KBM-7 (cell line): ENCODE measurements around the gene NIPAL3.

Experiments
- DNase-seq: peaks from one replicate; pipeline ENCODE4 v3.0.0-alpha.2; 2015
- in situ Hi-C: fragments of 300-500 bp; cut with MboI; formaldehyde crosslinking; loops from 2 replicates; pipeline ENCODE4 v1.14.3; 2020; ENCODE audit warnings: low sequenced_read_pairs, low pct_unique_long_range_greater_than_20kb, mixed read lengths

NIPAL3 gene

DNA sequence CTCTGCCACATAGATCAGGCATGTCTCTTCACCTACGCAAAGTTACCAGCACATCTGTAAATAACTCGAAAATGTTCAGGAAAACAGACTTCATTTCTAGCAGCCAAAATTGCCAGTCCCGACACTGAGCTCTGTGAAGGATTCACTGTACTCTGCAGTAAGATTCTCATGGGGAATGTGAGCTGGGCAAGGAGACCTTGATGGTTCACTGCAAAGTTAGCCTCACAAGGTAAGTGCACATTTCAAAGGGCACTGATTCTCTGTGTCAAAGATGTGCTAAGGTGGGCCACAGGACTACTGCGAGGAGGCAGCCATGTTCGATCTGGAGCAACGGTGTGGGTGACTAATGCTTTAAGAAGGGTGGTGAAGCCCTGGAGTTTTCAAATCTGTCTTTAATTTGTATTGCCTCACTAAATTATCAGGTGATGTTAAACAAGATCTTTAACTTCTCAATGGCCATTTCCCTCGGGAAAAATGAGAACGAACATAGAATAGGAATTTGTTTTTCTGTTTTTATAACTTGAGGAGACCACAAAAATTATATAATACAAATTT is 27.2 kb upstream of the NIPAL3 start:
- in situ Hi-C loops: loop anchor here (10.0 kb wide), 1 partner anchor 184 kb away; no protein-coding TSS in a partner anchor
- DNase-seq: no peak

DNA sequence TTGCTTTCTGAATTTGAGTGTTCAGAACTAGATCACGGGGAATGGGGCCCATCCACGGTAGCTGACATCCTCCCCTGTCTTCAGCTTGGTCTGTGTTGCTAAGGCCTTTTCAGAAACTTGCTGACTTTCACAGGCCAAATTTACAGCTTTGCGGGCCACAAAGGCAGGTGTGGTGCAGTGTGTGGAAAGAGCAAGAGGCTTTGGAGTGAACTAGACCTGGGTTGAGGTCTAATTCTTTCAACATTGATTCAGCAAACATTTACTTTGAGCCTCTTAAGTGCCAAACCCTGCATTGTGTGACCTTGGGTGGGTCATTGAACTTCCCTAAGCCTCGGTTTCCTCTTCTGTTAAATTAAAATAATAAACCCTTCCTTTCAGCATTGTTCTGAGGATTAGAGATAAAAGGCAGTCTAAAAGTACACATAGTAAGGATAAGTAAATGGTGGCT is 26.3 kb upstream of the NIPAL3 start:
- in situ Hi-C loops: loop anchor here (10.0 kb wide), 1 partner anchor 184 kb away; no protein-coding TSS in a partner anchor
- DNase-seq: no peak

DNA sequence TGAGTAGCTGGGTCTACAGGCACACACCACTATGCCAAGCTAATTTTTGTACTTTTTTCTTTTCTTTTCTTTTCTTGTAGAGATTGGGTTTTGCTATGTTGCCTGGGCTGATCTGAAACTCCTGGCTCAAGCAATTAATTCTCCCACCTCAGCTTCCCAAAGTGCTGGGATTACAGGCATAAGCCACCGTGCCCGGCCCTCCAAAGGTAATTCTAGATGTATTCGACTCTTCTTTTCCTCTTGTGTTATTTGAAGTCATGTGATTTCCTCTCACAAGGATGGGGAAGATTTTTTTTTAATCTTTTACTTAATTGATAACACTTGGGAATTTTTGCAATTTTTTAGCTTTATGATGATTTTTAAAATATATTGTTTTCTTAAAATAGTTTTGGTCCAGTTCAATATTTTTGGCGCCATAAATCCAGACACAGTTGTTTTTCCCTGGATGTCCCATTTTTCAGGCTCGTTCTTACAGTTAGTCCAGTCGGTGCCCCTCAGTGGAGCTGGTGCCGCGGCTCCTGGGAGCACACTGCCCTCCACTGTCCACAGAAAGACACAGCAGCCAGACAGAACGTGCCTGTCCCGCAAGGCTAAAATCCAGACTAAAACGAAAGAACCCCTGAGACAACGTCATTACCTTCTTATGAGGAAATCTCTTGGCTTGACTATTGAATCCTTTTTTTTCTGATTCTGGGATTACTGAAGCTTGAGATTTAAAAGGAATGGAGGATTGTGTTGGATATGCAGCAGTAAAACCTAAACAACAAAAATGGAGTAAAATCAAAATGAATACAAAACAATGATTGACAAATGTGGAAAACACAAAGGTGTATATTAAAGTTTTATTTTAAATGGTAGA is 24.4 kb upstream of the NIPAL3 start:
- in situ Hi-C loops: no loop called here
- peak; percentile 75 for DNase-seq

DNA sequence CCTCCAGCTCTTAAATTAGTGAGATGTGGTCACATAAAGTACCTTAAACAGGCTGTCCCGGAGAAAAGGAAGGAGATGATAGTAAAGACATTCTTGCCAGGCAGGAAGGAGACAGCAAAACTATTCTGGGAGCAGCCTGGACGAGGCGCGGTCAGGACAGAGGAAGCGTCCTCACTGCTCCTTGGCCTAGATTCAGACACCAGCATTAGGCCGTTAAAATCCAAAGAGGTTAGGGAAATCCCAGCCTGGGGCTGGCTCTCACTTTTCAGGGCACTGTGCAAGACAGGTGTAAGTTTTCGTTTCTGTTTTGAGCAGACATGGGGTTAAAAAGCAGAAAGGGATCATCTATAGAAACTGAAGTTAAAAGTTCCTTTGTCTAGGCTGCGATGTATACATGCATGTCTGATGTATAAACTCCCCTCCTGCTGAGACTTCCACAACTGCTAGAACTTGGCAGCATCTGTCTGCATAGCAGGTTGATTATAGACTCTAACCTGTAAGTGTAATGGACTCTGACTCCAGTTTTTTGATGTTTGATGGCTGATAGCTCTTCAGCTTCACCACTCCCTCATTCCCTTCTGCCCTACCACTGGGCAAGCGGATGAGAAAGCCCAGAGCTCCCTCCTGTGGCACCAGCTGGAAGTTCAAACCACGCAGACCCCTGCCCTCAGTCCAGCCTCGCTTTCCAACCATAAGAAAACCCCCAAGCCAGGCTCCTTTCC is 23.6 kb upstream of the NIPAL3 start:
- peak; percentile 72 for DNase-seq
- in situ Hi-C loops: no loop called here

DNA sequence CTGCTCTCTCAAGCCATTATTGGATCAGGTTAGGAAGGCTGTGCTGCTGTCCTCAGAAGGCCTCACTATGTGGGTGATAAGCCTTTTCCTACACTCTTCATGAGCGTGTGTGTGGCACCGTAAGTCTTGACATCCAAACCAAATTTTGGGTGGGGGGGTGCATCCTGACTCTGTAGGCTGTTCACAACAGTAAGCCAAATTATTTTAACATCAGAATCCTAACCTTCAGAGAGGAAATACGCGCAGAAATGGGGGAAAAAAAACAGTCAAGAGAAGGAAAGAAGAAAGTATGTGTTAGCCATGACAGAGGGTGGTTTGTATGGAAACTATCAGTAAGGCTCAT is 23.0 kb upstream of the NIPAL3 start:
- no peak for DNase-seq
- in situ Hi-C loops: no loop called here

DNA sequence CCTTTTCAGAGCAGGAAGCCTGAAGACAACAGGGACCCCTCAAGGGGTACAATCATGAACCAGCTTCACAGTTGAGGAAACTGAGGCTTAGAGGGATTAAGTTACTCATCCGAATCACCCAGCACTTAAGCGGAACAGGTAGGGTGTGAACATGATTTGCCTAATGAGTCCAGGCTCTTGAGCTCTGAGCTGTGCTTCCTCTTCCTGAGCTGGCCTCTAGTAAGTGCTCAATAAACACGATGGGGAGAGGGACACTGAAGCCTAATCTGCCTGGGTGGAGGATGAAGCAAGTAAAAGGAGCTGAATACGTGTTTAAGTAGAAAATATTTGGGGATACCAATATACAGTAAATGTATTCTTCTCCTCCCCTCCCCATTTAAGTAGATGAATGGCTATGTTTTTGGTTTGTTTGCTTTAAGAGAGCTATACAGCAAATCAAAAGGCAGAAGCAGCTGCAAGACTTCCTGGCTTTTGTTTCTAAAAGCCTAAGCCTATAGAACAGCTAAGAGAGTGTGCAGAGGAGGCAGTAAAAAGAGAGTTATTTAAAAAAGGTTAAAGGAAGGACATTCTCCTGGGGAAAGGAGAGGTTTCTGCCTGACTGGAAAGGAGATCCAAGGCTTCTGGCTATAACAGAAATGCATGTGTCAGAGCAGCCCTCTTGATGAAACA is 22.5 kb upstream of the NIPAL3 start:
- in situ Hi-C loops: no loop called here
- no peak for DNase-seq

DNA sequence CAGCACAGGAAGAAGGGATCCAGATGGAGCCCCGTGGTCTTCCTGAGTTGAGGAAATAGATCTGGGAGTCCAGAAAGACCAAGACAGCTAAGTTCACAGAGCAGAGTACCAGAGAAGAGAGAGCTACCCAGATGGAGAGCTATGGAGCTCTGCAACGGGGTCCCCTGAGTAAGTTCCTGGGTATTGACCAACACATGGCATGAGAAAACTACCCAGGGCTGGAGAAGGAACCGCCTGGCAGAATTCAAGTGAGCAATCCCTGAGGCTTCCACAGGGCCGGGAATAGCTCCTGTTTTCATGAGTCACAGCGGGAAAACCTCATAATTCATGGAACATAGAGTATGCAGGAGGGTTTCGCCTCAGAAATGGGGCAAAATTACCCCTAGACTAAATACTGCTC is 21.7 kb upstream of the NIPAL3 start:
- no peak for DNase-seq
- in situ Hi-C loops: no loop called here

DNA sequence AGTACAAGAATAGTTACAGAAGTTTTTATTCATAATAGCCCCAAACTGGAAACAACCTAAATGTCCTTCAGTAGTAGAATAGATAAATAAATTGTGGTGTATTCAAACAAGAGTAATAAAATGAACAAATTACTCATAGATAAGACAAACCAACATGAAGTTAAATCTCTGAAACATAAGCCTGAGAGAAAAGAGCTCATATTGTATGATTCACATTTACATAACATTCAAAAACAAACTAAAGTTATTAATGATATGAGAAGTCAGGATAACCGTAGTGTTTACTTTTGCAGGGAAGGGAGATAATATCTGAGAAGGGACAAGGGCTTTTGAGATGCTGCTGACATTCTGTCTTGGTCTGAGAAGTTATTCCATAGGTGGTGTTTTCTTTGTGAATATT is 15.5 kb upstream of the NIPAL3 start:
- no peak for DNase-seq
- in situ Hi-C loops: no loop called here

DNA sequence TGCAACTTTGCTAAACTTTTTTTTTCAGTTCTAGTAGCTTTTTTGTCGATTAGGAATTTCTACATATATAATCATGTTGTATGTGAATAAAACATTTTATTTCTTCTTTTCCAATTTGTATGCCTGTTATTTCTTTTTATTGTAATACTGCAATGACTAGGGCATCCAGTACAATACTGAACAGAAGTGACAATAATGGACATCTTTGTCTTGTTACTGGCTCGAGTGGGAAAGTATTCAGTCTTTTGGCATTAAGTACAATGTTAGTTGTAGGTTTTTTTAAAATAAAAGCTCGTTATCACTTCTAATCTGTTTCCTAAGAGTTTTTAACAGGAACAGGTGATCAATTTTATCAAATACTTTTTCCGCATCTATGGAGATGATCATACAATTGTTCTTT is 11.8 kb upstream of the NIPAL3 start:
- in situ Hi-C loops: no loop called here
- no peak for DNase-seq

DNA sequence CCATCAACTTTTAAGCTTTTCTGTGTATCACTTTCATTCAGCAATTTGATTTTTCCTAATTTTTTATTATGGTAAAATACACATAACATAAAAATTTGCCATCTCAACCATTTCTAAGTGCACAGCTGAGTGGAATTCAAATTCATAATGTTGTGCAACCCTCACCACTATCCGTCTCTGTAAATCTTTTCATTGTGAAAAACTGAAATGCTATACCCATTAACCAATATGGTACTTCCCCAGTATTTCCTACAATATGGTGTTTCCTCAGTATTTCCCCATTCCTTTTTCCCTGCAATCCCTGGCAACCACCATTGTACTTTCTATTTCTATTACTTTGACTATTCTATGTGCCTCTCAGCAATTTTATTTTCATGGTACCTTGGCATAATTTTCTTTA is 8.8 kb upstream of the NIPAL3 start:
- in situ Hi-C loops: no loop called here
- DNase-seq: no peak

DNA sequence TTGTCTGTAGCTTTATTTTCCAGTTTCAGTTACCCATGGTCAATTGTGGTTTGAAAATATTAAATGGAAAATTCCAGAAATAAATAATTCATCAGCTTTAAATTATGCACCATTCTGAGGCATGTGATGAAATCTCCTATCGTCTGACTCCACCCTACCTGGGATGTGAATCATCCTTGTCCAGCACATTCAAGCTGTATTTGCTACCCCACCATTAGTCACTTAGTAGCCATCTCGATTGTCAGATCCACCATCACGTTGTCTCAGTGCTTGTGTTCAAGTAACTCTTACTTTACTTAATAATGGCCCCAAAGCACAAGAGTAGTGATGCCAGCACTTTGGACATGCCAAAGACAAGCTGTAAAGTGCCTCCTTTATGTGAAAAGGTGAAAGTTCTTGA is 6.1 kb upstream of the NIPAL3 start:
- in situ Hi-C loops: no loop called here
- DNase-seq: no peak

DNA sequence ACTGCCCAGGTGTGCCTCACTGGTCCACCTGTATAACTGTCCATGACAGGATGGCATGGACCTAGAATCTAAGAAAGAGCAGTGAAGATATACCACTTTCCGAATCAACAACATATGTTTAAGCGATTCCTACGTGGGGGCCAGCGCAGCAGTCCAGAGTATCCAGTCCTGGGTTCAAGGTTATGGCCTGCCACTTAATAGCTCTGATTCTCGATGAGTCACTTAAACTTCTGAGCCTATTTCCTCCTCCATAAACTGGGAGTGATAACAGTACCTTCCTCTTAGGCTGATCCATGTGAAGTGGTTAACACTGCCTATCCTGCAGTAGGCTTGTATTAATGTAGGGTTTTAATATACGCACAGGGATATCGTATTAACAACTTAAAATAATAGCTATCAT is 4.9 kb upstream of the NIPAL3 start:
- DNase-seq: no peak
- in situ Hi-C loops: no loop called here

DNA sequence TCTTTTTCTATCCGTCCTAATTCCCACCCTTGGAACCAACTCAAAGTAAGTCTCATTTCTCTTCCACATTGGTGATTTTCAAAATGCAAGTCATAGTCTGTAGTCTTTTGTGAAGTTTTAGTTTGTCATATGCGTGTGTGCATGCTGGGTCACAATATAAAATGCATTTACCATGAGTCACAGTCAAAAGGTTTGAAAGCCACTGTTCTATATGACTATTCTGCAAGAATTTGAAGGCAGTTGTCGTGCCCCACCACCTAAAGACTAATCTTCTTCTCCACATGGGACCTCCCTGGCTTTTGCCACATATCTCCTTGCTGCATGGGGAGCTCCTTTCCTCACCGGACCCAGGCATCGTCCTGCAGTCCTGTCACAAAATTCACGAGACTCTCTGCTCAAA is 3.6 kb upstream of the NIPAL3 start:
- in situ Hi-C loops: no loop called here

DNA sequence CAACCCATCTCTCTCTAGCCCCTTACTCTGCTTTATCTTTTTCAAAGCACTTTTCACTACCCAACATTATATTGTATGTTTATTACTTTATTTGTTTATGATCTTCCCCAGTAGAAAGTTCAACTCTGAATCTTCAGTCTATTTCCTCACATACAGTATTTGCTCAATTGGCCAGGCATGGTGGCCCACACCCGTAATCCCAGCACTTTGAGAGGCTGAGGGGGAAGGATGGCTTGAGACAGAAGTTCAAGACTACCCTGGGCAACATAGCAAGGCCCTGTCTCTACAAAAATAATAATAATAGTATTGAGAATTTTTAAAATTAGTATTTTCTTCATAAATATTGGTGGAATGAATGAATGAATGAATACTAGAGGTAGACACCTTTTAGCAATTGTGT is 3.2 kb upstream of the NIPAL3 start:
- in situ Hi-C loops: no loop called here

More for the DNA sequence above, 3.6 kb upstream of the NIPAL3 start:
- no peak for DNase-seq

DNA sequence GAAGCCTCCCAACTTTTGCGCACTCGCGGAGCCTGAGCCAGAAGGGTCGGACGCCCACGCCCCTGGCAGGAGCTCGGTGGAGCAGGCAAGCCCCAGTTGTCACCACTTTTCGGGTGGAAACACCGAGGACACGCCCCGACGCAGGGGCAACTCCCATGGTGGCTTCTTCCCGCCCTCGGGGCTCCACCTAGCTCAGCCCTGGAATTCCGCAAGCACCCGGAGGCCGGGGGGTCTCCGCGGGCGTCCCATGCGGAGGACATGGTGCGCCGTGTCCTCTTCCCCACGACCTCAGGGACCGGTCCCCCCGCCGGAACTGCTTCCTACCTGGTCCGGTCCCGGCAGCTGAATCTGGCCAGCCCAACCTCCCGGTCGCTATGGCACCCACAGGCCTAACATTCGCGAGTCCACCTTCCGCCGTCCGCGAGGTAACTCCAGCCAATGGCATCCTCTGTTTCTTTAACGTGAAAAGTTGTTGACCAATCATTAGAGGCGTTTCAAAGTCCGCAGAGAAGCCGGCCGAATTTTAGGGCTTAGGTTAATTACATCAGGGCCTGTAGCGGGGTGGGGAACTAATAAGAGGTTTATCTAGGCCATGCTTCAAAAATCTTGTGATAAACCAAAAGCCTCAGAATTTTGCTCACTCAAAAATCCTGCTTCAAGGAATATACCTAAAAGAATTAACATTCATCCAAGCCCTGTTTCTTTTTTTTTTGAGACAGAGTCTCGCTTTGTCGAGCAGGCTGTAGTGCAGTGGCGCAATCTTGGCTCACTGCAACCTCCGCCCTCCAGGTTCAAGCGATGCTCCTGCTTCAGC is 2.0 kb upstream of the NIPAL3 start, which contains the start of gene STPG1:
TSS of gene STPG1 (minus strand) at position 433 of the 814 bp plus-strand sequence. CDS start 12,394 bp downstream, outside the sequence.
- peak; percentile 97 for DNase-seq
- in situ Hi-C loops: no loop called here

More for the DNA sequence above, 3.2 kb upstream of the NIPAL3 start:
- DNase-seq: no peak

DNA sequence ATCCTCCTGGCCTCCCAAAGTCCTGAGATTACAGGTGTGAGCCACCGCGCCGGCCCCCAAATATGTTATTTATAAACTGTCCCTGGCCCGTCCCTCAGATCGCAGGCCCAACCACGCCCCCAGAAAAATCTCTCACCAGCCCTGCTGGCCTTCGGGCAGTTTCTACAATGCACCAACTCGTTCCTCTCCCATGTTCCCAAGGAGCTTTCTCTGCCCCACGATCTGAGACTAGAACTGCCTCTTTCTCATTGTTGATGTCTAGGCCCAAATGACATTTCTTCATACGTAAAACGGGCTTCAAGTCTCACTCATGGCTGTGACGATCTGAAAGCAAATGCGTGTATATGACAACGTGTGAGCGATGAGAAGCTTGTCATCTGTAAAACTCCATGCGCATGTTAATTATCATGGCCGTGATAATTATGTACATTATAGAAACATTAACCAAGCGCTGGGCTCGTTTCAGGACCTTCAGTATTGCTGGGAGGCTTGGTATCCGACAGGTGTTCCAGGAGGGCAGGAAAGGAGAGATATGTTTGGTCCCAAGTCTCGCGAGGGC is 748 bp upstream of the NIPAL3 start:
- no peak for DNase-seq
- in situ Hi-C loops: no loop called here

DNA sequence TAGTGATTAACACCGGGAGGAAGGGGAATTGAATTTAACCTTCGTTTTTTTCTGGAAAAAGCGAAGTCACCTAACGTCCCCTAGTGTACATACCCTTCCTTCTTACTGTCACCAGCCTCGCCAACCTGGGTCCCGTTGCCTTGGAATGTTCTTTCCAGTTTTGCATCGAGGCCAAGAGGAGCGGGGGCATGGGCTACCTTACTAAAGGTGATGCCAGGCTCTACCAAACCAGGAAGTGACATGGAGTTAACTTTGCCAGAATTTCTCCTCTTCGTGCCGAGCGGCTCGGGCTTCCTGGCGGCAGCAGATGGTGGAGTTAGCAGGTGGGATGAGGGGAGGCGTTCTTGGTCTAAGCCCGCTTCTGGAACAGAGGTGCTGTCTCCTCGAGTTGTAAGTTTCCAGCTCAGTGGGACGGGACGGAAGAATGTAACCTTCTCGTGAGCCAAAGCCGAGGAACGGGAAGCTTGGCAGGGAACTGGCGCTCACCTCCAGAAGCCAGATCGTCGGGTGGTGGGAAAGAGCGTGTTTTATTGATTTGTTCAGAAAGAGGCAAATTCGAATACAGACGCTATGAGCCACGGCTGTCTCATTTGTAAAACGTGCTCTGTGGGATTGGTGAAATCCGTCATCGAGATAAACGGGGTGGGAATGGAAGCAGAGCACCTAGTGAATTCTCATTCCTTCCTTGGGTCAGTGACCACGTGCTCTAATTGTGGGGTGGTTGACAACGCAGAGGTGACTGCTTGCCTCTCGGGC is 486 bp downstream of the NIPAL3 start:
- no peak for DNase-seq
- in situ Hi-C loops: no loop called here
